ENCODE results near the gene TDRD1.

Gene TDRD1

DNA sequence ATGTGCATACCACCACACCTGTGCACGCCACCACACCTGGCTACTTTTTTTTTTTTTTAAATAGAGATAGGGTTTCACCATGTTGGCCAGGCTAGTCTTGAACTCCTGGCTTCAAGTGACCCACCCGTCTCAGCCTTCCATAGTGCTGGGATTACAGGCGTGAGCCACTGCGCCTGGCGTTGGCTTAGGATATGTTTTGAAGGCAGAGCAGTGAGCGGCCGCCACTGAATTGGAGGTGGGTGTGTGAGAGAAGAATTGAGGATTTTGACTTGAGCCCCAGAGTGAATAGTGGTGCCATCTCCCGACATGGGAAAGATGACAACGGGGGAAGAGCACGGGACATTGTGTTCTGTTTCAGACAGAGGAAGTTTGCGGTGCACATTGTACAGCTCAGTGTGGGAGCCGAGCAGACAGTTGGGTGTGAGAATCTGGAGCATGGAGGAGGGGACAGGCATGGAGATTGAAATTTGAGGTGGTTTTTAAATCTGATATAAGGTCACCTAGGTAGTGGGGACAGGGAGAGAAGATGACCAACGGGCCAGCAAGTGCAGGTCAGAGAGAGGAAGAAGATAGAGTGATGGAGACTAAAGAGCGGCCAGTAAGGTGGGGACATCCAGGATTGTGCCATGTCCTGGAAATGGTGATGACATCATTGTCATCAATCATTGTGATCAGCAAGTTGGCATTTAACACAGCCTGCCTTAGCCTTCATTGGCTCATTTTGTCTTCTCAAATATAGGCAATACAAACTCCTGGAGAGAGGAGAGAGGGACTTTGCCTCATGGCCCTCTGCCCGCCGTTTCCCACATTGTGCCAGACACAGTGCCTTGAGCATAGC is 95.7 kb downstream of the TDRD1 start:
- no peak overlapping the region for H3K4me3 ChIP-seq (ENCODE audit: low read depth, low read length)
- POLR2A ChIA-PET: no interaction called here
- TF ChIP-seq, protein P1, sequence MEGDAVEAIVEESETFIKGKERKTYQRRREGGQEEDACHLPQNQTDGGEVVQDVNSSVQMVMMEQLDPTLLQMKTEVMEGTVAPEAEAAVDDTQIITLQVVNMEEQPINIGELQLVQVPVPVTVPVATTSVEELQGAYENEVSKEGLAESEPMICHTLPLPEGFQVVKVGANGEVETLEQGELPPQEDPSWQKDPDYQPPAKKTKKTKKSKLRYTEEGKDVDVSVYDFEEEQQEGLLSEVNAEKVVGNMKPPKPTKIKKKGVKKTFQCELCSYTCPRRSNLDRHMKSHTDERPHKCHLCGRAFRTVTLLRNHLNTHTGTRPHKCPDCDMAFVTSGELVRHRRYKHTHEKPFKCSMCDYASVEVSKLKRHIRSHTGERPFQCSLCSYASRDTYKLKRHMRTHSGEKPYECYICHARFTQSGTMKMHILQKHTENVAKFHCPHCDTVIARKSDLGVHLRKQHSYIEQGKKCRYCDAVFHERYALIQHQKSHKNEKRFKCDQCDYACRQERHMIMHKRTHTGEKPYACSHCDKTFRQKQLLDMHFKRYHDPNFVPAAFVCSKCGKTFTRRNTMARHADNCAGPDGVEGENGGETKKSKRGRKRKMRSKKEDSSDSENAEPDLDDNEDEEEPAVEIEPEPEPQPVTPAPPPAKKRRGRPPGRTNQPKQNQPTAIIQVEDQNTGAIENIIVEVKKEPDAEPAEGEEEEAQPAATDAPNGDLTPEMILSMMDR (IDR thresholded peaks at IDR 0.05; ENCODE audit: insufficient read depth, low read length, missing control alignments): no peak
- no peak for DNase-seq (ENCODE audit: low read depth, low spot score)
- CTCF ChIA-PET: interaction anchor here (0.6 to 5.4 kb wide), 3 partner anchors 29 to 1116 kb away, joined by 3 to 27 read pairs (median 4); no protein-coding TSS in a partner anchor

DNA sequence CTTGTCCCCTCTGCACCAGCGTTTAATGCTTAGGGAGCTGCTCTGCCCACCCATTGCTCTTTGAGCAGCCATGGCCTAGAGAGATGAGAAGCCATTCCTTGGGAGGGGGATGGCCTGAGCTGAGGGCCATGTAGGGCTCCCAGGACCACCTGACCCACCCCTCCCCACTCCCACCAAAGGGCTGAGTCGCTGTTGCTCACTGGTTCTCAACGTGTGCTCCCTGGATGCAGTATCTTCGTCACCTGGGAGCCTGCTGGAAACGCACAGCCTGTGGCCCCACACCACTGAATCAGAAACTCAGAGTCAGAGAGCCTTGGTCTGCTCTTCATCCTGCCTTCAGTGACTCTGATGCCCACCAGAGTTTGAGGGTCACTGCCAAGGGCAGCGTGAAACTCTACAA is 96.9 kb downstream of the TDRD1 start:
- no peak overlapping the region for H3K4me3 ChIP-seq (ENCODE audit: low read depth, low read length)
- ChIA-PET POLR2A (no interaction called here), CTCF (interaction anchor here (1.2 to 1.4 kb wide), 2 partner anchors 28 to 195 kb away, joined by 3 to 4 read pairs; no protein-coding TSS in a partner anchor)
- DNase-seq (ENCODE audit: low read depth, low spot score): no peak
- TF ChIP-seq, protein P1 (IDR thresholded peaks at IDR 0.05; ENCODE audit: insufficient read depth, low read length, missing control alignments): no peak

DNA sequence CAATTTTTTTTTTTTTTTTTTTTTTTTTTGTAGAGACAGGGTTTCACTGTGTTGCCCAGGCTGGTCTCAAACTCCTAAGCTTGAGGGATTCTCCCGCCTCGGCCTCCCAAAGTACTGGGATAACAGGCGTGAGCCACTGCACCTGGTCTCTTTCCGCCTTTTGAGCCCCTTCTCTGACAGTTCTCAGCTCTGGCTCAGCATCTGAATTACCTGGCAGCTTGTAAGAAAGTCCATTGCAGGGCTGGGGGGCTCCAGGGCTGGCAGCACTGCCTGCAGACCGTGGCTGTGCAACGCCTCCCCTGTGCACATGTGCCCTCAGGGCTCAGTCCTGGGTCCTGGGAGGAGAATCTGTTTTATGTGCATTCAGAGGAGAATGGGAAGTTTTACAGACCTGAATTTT is 97.5 kb downstream of the TDRD1 start:
- TF ChIP-seq, protein P1 (IDR thresholded peaks at IDR 0.05; ENCODE audit: insufficient read depth, low read length, missing control alignments): no peak
- CTCF ChIA-PET: interaction anchor here (1.2 kb wide), 1 partner anchor 195 kb away, joined by 3 read pairs; no protein-coding TSS in a partner anchor
- POLR2A ChIA-PET: no interaction called here

DNA sequence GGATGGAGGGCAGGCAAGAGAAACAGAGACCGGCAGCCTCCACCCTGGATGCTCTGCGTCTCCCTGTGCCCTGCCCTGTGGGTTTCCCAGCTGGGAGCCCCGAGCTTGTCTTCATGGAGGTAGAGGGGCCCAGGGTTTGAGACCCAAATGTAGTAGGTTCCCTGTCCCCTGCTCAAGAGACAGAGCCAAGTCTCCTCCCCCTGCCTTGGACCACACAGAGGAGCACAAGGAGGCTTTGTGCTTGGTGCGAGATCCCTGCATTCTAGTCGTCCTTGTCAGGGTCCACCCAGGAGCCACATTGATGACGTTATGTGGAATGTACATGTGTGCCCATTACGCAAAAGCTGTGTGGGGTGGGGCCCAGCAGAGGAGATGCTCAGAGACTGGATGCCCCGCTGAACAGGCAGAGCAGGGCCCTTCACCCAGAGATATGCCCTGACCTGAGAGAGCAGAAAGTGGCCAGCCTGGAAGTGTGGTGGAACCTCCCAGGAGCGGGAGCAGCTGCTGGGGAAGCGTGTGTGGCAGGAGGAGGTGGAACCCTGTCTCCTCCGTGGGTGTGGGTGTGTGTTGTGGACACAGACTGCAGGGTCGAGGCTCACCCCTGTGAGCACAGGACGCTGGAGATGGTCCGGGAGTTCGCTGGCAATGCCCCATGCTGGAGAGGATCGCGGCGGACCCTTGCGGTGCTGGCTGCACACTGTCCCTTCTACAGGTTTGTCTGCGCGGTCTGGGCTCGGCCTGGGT is 99.2 kb downstream of the TDRD1 start:
- ChIA-PET CTCF (no interaction called here), POLR2A (no interaction called here)
- DNase-seq (ENCODE audit: low read depth, low spot score): no peak
- TF ChIP-seq, protein P1 (IDR thresholded peaks at IDR 0.05; ENCODE audit: insufficient read depth, low read length, missing control alignments): no peak
- no peak overlapping the region for H3K4me3 ChIP-seq (ENCODE audit: low read depth, low read length)

More for the DNA sequence above, 97.5 kb downstream of the TDRD1 start:
- H3K4me3 ChIP-seq (ENCODE audit: low read depth, low read length): no peak overlapping the region
- no peak for DNase-seq (ENCODE audit: low read depth, low spot score)

DNA sequence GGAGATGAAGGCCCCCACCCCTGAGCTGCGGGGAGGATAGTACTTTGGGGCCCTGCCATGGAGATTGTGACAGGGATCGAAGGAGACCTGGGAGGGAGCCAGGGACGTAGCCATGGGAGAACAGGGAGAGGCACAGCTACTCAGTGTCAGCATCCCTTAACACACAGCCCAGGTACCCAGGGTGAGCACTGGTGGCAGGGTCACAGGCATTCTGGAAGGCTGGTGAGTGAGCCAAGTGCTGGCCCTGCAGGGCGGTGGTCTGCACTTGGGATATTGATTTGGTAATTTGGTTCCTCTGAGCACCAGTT is 99.7 kb downstream of the TDRD1 start:
- CTCF ChIA-PET: no interaction called here
- no peak for DNase-seq (ENCODE audit: low read depth, low spot score)
- POLR2A ChIA-PET: no interaction called here
- H3K4me3 ChIP-seq (ENCODE audit: low read depth, low read length): no peak overlapping the region
- TF ChIP-seq, protein P1 (IDR thresholded peaks at IDR 0.05; ENCODE audit: insufficient read depth, low read length, missing control alignments): no peak

DNA sequence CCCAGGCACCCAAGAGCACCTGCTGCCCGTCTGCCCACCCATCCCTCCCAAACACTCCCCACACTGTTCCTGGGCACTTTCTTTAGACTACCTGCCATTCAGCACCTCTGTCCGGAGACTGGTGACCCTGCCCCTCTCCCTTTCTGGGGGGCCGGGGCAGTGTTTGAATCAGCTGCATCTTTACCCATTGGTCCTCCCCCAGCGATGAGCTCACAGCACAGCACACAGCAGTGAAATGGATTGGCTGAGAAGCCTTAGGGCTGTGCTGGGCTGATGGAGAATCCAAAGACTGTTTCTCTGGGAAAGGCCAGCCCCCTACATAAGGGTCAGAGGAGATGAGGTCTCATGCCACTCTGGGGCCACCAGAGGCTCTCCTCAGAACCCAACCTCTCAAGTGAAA is 100.1 kb downstream of the TDRD1 start:
- no peak for DNase-seq (ENCODE audit: low read depth, low spot score)
- POLR2A ChIA-PET: no interaction called here
- CTCF ChIA-PET: no interaction called here
- TF ChIP-seq, protein P1 (IDR thresholded peaks at IDR 0.05; ENCODE audit: insufficient read depth, low read length, missing control alignments): no peak
- no peak overlapping the region for H3K4me3 ChIP-seq (ENCODE audit: low read depth, low read length)

Data from AG04449 (cell line).